HG03575 (cell line): ENCODE measurements around the gene MLC1.

Source experiments
- ATAC-seq: cut with Tn5 transposase; IDR thresholded peaks from one replicate; pipeline ENCODE4 v1.9.1; 2021; ENCODE audit not compliant: unreplicated experiment, insufficient number of reproducible peaks, low FRiP score; ENCODE audit errors: extremely low read depth

Gene MLC1

GRCh38 chr22:50085211-50085972 is at the start of gene MLC1:
MLC1 (minus strand) TSS chr22:50085426; CDS start chr22:50084902, 524 bp downstream.
- ATAC-seq: no peak

GRCh38 chr22:50134481-50134880 is 49.3 kb upstream of the MLC1 start:
- no peak for ATAC-seq

GRCh38 chr22:50131894-50132293 is 46.7 kb upstream of the MLC1 start:
- ATAC-seq: no peak

GRCh38 chr22:50129121-50129736 is 44.0 kb upstream of the MLC1 start:
- ATAC-seq: no peak

GRCh38 chr22:50125029-50125428 is 39.8 kb upstream of the MLC1 start:
- ATAC-seq: no peak

GRCh38 chr22:50123119-50123518 is 37.9 kb upstream of the MLC1 start:
- no peak for ATAC-seq

GRCh38 chr22:50121202-50121740 is 36.0 kb upstream of the MLC1 start:
- no peak for ATAC-seq

- ATAC-seq: no peak
Measured at GRCh38 chr22:50119768-50120251, 34.6 kb upstream of the MLC1 start.

- no peak for ATAC-seq
Measured at GRCh38 chr22:50119169-50119767, 34.0 kb upstream of the MLC1 start.

GRCh38 chr22:50118557-50119168 is 33.4 kb upstream of the MLC1 start:
- ATAC-seq: no peak

- ATAC-seq: no peak
Measured at GRCh38 chr22:50118129-50118528, 32.9 kb upstream of the MLC1 start.

GRCh38 chr22:50117168-50117762 is 32.0 kb upstream of the MLC1 start:
- no peak for ATAC-seq

GRCh38 chr22:50115693-50116092 is 30.5 kb upstream of the MLC1 start:
- ATAC-seq: no peak

GRCh38 chr22:50114221-50115021 is 29.2 kb upstream of the MLC1 start:
- no peak for ATAC-seq

- no peak for ATAC-seq
Measured at GRCh38 chr22:50112151-50113118, 27.2 kb upstream of the MLC1 start.

GRCh38 chr22:50111056-50111455 is 25.8 kb upstream of the MLC1 start:
- ATAC-seq: no peak

GRCh38 chr22:50107529-50107928 is 22.3 kb upstream of the MLC1 start:
- ATAC-seq: no peak
